ENCODE results near the gene NR2F1-AS1. TPM values are rescaled to one million over a fixed set of nuclear protein-coding genes. Genes with fewer than 3 reads are reported as not detected.

NR2F1-AS1 gene
- total RNA-seq, 1 donor from 2014 or later = 6.9 TPM

DNA sequence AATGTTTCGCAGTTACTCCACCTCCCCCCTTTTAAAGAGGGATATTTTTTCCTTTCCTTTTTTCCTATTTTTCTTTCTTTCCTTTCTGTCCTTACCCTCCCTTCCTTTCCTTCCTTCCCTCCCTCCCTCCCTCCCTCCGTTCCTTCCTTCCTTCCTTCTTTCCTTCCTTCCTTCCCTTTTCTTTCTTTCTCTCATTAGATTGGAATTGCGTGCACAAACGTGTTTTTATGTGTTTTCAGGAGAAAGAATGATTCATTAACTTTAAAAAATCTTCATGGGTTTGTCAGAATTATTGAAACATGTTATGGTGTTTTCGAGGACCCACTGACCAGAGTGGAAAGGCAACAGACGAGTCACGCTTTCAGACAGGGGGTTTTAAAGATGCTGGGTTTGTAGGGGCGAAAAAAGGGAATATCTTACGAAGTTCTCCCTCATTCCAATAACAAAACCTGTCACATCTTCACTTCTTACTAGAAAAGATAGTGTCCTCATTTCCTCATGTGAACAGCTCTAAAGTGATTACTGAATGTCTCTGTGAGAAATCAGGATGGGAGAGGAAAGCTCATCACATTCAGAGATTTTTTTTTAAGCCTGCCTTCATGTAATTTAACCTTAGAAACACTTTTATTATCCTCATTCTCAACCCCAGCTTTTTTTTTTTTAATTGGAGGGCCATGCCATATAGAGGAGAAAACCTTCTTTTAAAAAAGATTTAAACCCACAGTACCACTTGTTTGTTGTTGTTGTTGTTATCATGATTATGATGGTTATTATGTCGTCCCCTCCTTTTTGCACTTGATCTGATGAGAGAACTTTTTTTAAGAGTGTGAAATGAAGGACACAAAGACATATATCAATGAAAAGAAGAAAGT, 23.9 kb upstream of the NR2F1-AS1 start:
- Histone ChIP-seq H3K9me3 (ENCODE audit: insufficient read depth, low read depth, low read length) (no peaks in the 10 kb centered on the region), H4K20me1 (ENCODE audit: insufficient read depth, low read length) (no peaks in the 10 kb centered on the region), H3K4me2 (ENCODE audit: low read length) (peak overlapping the region; percentile 83), H3K79me2 (ENCODE audit: insufficient read depth, low read length) (peaks cover 13% of the 10 kb centered on the region), H3K4me3 (ENCODE audit: insufficient read depth, low read depth, low read length) (no peak overlapping the region), H3K27me3 (ENCODE audit: insufficient read depth, low read length) (peaks cover 14% of the 10 kb centered on the region), H3K27ac (ENCODE audit: low read depth, low read length) (peak overlapping the region; percentile 78), H3K9ac (ENCODE audit: low read length) (peak overlapping the region; percentile 74), H3K4me1 (ENCODE audit: insufficient read depth, low read length) (peaks cover 66% of the 10 kb centered on the region), H2AFZ (ENCODE audit: low read depth, low read length) (no peak overlapping the region), H3K36me3 (ENCODE audit: insufficient read depth, low read length) (no peaks in the 10 kb centered on the region)
- no peak for TF ChIP-seq CTCF (IDR thresholded peaks at IDR 0.05; ENCODE audit: insufficient read depth, low read depth, low read length)
- TF ChIP-seq EZH2 (IDR thresholded peaks at IDR 0.05; ENCODE audit: insufficient read depth, low read length) = no peak
- Mint-ChIP-seq H3K27ac (ENCODE audit: unreplicated experiment) (no peak overlapping the region), H3K9me3 (ENCODE audit: unreplicated experiment) (peaks cover 11% of the 10 kb centered on the region), H3K36me3 (ENCODE audit: low read depth, unreplicated experiment) (no peaks in the 10 kb centered on the region), H3K4me1 (ENCODE audit: low read depth, unreplicated experiment) (peaks cover 1% of the 10 kb centered on the region), H3K27me3 (ENCODE audit: low read depth, unreplicated experiment) (peaks cover 53% of the 10 kb centered on the region), H3K4me3 (ENCODE audit: unreplicated experiment) (no peak overlapping the region)
- DNase-seq (ENCODE audit: low read depth) (no peak), FAIRE-seq (peak; percentile 37)

GRCh38 chr5:93603793-93604643, 23.0 kb upstream of the NR2F1-AS1 start:
- peaks cover 1% of the 10 kb centered on the region for H3K4me1 Mint-ChIP-seq (ENCODE audit: low read depth, unreplicated experiment)
- H3K4me1 ChIP-seq (ENCODE audit: insufficient read depth, low read length) = peaks cover 75% of the 10 kb centered on the region
- no peak for TF ChIP-seq CTCF (IDR thresholded peaks at IDR 0.05; ENCODE audit: insufficient read depth, low read depth, low read length)
- no peak for TF ChIP-seq EZH2 (IDR thresholded peaks at IDR 0.05; ENCODE audit: insufficient read depth, low read length)
- no peaks in the 10 kb centered on the region for H3K36me3 Mint-ChIP-seq (ENCODE audit: low read depth, unreplicated experiment)
- peak overlapping the region; percentile 81 for H3K27ac Mint-ChIP-seq (ENCODE audit: unreplicated experiment)
- H3K4me2 ChIP-seq (ENCODE audit: low read length) = peak overlapping the region; percentile 83
- peak overlapping the region; percentile 78 for H3K27ac ChIP-seq (ENCODE audit: low read depth, low read length)
- H3K4me3 ChIP-seq (ENCODE audit: insufficient read depth, low read depth, low read length) = peak overlapping the region; percentile 34
- peaks cover 11% of the 10 kb centered on the region for H3K9me3 Mint-ChIP-seq (ENCODE audit: unreplicated experiment)
- H2AFZ ChIP-seq (ENCODE audit: low read depth, low read length) = peak overlapping the region; percentile 67
- peaks cover 44% of the 10 kb centered on the region for H3K27me3 Mint-ChIP-seq (ENCODE audit: low read depth, unreplicated experiment)
- DNase-seq (ENCODE audit: low read depth) = peak; percentile 72
- no peak for FAIRE-seq
- peaks cover 6% of the 10 kb centered on the region for H3K27me3 ChIP-seq (ENCODE audit: insufficient read depth, low read length)
- H3K9me3 ChIP-seq (ENCODE audit: insufficient read depth, low read depth, low read length) = no peaks in the 10 kb centered on the region
- peaks cover 13% of the 10 kb centered on the region for H3K79me2 ChIP-seq (ENCODE audit: insufficient read depth, low read length)
- no peaks in the 10 kb centered on the region for H3K36me3 ChIP-seq (ENCODE audit: insufficient read depth, low read length)
- H4K20me1 ChIP-seq (ENCODE audit: insufficient read depth, low read length) = no peaks in the 10 kb centered on the region
- H3K4me3 Mint-ChIP-seq (ENCODE audit: unreplicated experiment) = peak overlapping the region; percentile 69
- peak overlapping the region; percentile 74 for H3K9ac ChIP-seq (ENCODE audit: low read length)
